SK-N-SH treated with all-trans-retinoic acid at 6 μM for 48 hours (cell line): ENCODE results near the gene MLLT1.
"Not testable (repeated sequence)": the region's sequence is repeated elsewhere in the genome, so short reads cannot be mapped to it uniquely, and the experiment has no call there.

Experiments
- ARNTL ChIP-seq: fragments of 450-650 bp; formaldehyde crosslinking; IDR thresholded peaks from 2 replicates; pipeline ENCODE4 v1.5.0; 2020; ENCODE audit warnings: low read depth, mild to moderate bottlenecking, moderate library complexity, borderline replicate concordance
- GLIS3 ChIP-seq: fragments of 250-450 bp; sonication (Bioruptor Pico); IDR thresholded peaks from 2 replicates; pipeline ENCODE4 v1.5.0; 2020; ENCODE audit warnings: mild to moderate bottlenecking, moderate library complexity
- OSR1 ChIP-seq: fragments of 250-450 bp; sonication (Bioruptor Pico); IDR thresholded peaks from 2 replicates; pipeline ENCODE4 v1.8.0; 2022; ENCODE audit warnings: moderate library complexity, mild to moderate bottlenecking, inconsistent platforms
- TF ChIP-seq, protein P1 (sequence below): fragments of 250-450 bp; sonication (Bioruptor Pico); IDR thresholded peaks from 2 replicates; pipeline ENCODE4 v1.5.1; 2020; ENCODE audit warnings: low read depth, mild to moderate bottlenecking, moderate library complexity
- TF ChIP-seq, protein P2 (sequence below): fragments of 250-450 bp; sonication (Bioruptor Pico); IDR thresholded peaks from 2 replicates; pipeline ENCODE4 v1.5.1; 2021; ENCODE audit warnings: mild to moderate bottlenecking, moderate library complexity
- TF ChIP-seq, protein P3 (sequence below): fragments of 250-450 bp; sonication (Bioruptor Pico); IDR thresholded peaks from 2 replicates; pipeline ENCODE4 v1.8.0; 2020; ENCODE audit warnings: mild to moderate bottlenecking, moderate library complexity, borderline replicate concordance

GRCh38 chr19:6282393-6282792, 2.6 kb upstream of the MLLT1 start:
- not testable (repeated sequence) for TF ChIP-seq ARNTL, OSR1, GLIS3 (CRISPR knock-in tag)
- TF ChIP-seq, protein P1, sequence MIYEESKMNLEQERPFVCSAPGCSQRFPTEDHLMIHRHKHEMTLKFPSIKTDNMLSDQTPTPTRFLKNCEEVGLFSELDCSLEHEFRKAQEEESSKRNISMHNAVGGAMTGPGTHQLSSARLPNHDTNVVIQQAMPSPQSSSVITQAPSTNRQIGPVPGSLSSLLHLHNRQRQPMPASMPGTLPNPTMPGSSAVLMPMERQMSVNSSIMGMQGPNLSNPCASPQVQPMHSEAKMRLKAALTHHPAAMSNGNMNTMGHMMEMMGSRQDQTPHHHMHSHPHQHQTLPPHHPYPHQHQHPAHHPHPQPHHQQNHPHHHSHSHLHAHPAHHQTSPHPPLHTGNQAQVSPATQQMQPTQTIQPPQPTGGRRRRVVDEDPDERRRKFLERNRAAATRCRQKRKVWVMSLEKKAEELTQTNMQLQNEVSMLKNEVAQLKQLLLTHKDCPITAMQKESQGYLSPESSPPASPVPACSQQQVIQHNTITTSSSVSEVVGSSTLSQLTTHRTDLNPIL, result not testable (repeated sequence)
- TF ChIP-seq, protein P2, sequence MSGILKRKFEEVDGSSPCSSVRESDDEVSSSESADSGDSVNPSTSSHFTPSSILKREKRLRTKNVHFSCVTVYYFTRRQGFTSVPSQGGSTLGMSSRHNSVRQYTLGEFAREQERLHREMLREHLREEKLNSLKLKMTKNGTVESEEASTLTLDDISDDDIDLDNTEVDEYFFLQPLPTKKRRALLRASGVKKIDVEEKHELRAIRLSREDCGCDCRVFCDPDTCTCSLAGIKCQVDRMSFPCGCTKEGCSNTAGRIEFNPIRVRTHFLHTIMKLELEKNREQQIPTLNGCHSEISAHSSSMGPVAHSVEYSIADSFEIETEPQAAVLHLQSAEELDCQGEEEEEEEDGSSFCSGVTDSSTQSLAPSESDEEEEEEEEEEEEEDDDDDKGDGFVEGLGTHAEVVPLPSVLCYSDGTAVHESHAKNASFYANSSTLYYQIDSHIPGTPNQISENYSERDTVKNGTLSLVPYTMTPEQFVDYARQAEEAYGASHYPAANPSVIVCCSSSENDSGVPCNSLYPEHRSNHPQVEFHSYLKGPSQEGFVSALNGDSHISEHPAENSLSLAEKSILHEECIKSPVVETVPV (CRISPR knock-in tag), result not testable (repeated sequence)
- TF ChIP-seq, protein P3, sequence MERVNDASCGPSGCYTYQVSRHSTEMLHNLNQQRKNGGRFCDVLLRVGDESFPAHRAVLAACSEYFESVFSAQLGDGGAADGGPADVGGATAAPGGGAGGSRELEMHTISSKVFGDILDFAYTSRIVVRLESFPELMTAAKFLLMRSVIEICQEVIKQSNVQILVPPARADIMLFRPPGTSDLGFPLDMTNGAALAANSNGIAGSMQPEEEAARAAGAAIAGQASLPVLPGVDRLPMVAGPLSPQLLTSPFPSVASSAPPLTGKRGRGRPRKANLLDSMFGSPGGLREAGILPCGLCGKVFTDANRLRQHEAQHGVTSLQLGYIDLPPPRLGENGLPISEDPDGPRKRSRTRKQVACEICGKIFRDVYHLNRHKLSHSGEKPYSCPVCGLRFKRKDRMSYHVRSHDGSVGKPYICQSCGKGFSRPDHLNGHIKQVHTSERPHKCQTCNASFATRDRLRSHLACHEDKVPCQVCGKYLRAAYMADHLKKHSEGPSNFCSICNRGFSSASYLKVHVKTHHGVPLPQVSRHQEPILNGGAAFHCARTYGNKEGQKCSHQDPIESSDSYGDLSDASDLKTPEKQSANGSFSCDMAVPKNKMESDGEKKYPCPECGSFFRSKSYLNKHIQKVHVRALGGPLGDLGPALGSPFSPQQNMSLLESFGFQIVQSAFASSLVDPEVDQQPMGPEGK (CRISPR knock-in tag), result not testable (repeated sequence)
